Psoas muscle (tissue), 8 donors: ENCODE data around the gene ADAMTS8. TPM values are rescaled to one million over a fixed set of nuclear protein-coding genes. Genes with fewer than 3 reads are reported as not detected.

Experiments
- ATAC-seq, 4 donors: fragments of 200-7000 bp; cut with Tn5 transposase; one replicate each; pipeline ENCODE4 v1.9.1; 2020; ENCODE audit warnings: moderate library complexity in 3 of 4, mild to moderate bottlenecking in 2 of 4
- DNase-seq, 2 donors: peaks; one replicate each; pipeline ENCODE4 v3.0.0-alpha.2; 2020
- H3K27ac ChIP-seq: fragments of 200-600 bp; one replicate; pipeline ENCODE4 v1.8.0; 2022
- H3K27me3 ChIP-seq, 3 donors: fragments of 200-600 bp in 1 of 3; one replicate each; pipeline versions ENCODE4 v1.6.1 to v1.8.0; 2013 to 2022; ENCODE audit warnings: low read length in 2 of 3, mild to moderate bottlenecking in 2 of 3, moderate library complexity in 1 of 3; ENCODE audit not compliant: insufficient read depth in 3 of 3
- H3K36me3 ChIP-seq, 2 donors: fragments of 200-600 bp in 1 of 2; one replicate each; pipeline versions ENCODE4 v1.6.1 to v1.8.0; 2013 to 2022; ENCODE audit warnings: low read depth in 1 of 2, mild to moderate bottlenecking in 1 of 2, moderate library complexity in 1 of 2; ENCODE audit not compliant: insufficient read depth in 1 of 2
- H3K4me1 ChIP-seq: fragments of 200-600 bp; one replicate; pipeline ENCODE4 v1.8.0; 2022
- H3K4me3 ChIP-seq: fragments of 200-600 bp; one replicate; pipeline ENCODE4 v1.8.0; 2022; ENCODE audit warnings: mild to moderate bottlenecking
- H3K9me3 ChIP-seq: fragments of 200-600 bp; one replicate; pipeline ENCODE4 v1.8.0; 2022
- CTCF ChIP-seq: fragments of 200-600 bp; IDR thresholded peaks from one replicate; pipeline ENCODE4 v1.8.0; 2022; ENCODE audit warnings: antibody characterized with exemption
- WGBS, 3 donors: extraction: QIAGEN DNeasy Blood & Tissue Kit; methylation state at CpG; one replicate each; pipeline versions ENCODE4 v1.1.6 to v1.1.7; 2013; 5-methylcytosine and 5-hydroxymethylcytosine counted together
- intact Hi-C, 2 donors: fragments of 100-400 bp; cut with DNase I; formaldehyde crosslinking; loops; one replicate each; pipeline versions ENCODE4 v1.11.0 to v1.14.2; 2022
- polyA plus RNA-seq, 3 donors: library from polyadenylated mRNA; stranded (reverse); fragments of 200-250 nt; gene quantifications; one replicate each; pipeline ENCODE4 v1.2.3, GENCODE V29; 2013
- total RNA-seq, 4 donors: library from RNA; stranded (reverse); fragmentation: NEBNext Ultra II Directional in 2 of 4; extraction: Animal tissue kit (Norgen Biotek cat#: 25700) in 2 of 4; gene quantifications; one replicate each; pipeline versions ENCODE4 v1.2.1 to v1.2.4, GENCODE V29; 2021 to 2023
- donor health status: healthy with polysubstance abuse.
- donor health status: DM: no; HTN: no; CAD: no; lungs with moderate emphysema.
- donor health status: Bipolar disorder and iron deficiency.
- donor health status: healthy.
- donor health status: DM: yes; HTN: yes; CAD: no.
- donor health status: DM: no; HTN: no; CAD: no.
- donor health status: DM: no; HTN: no; CAD: no.
- donor health status: DM: yes; HTN: yes; CAD: no.

Gene ADAMTS8
- total and polyA plus RNA-seq, 7 donors = 0.12 to 1.2 (median 0.32) TPM; not detected in 1

DNA sequence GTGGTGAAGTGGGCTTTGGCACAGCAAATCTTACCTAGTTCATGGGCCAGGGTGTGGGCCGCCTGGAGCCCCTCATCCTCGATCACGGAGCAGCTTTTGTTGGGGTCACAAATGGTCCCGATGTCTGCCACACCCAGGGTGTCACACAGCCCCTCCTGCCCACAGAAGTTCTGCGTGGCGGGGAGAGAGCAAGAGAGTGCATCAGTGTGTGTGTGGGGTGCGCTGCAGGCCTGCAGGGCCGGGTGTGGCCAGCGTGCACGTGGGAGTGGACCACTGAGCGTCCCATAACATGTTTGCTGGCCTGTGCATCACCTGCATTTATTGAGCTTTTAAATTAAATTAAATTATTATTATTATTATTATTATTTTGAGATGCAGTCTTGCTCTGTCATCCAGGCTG lies 11.5 kb downstream of the ADAMTS8 start:
- DNase-seq = peak in 1 of 2 donors; percentile 52
- Histone ChIP-seq H3K9me3 (no peaks in the 10 kb centered on the region), H3K27ac (no peak overlapping the region), H3K4me3 (no peak overlapping the region), H3K4me1 (peaks cover 14% of the 10 kb centered on the region), H3K36me3 (no peaks in the 10 kb centered on the region), H3K27me3 (peaks cover 0 to 4% (median 0%) of the 10 kb centered on the region in 3 donors)
- intact Hi-C loops = no loop called here
- WGBS, 3 donors = 97 to 98% (median 97%) methylated on average over 11 of the region's 11 CpGs
- TF ChIP-seq CTCF = no peak
- no peak for ATAC-seq

DNA sequence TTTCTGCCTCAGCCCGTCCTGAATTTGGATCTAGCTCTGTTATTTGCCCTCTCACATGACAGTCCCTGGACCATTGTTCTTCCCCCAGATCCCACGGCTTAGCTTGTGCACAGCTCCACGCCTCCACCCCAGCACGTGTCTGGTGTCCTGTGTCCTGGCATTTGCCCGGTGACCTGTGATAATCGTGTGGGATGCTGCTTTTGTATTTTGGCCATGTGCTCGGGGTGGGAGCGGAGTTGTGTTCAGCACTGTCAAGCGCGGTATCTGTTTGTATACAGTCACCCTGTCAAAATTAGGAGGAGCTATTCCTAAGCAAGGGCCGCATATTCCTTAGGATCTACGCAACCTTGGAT lies 11.9 kb downstream of the ADAMTS8 start:
- ATAC-seq = no peak
- 69 to 75% (median 74%) methylated on average over 12 of the region's 12 CpGs for WGBS, 3 donors
- intact Hi-C loops = no loop called here
- Histone ChIP-seq H3K27ac (no peak overlapping the region), H3K27me3 (peaks cover 0 to 4% (median 0%) of the 10 kb centered on the region in 3 donors), H3K4me1 (peaks cover 14% of the 10 kb centered on the region), H3K9me3 (no peaks in the 10 kb centered on the region), H3K36me3 (no peaks in the 10 kb centered on the region), H3K4me3 (no peak overlapping the region)
- TF ChIP-seq CTCF = no peak
- DNase-seq = peak in 1 of 2 donors; percentile 19

GRCh38 chr11:130415731-130416529 lies 12.5 kb downstream of the ADAMTS8 start:
- intact Hi-C loops = no loop called here
- DNase-seq (peak in 1 of 2 donors; percentile 28), ATAC-seq (no peak)
- peaks cover 0 to 4% (median 0%) of the 10 kb centered on the region in 3 donors for H3K27me3 ChIP-seq
- no peaks in the 10 kb centered on the region for H3K36me3 ChIP-seq
- H3K27ac ChIP-seq = no peak overlapping the region
- no peak overlapping the region for H3K4me3 ChIP-seq
- TF ChIP-seq CTCF = no peak
- WGBS, 3 donors = 64 to 77% (median 71%) methylated on average over 32 to 37 of the region's 37 CpGs
- peaks cover 14% of the 10 kb centered on the region for H3K4me1 ChIP-seq
- H3K9me3 ChIP-seq = no peaks in the 10 kb centered on the region

- Histone ChIP-seq H3K36me3 (no peaks in the 10 kb centered on the region), H3K9me3 (no peaks in the 10 kb centered on the region), H3K27me3 (peaks cover 0 to 4% (median 3%) of the 10 kb centered on the region in 3 donors), H3K4me1 (peaks cover 14% of the 10 kb centered on the region), H3K27ac (no peak overlapping the region), H3K4me3 (no peak overlapping the region)
- ATAC-seq (no peak), DNase-seq (peak in 1 of 2 donors; percentile 27)
- WGBS, 3 donors = 63 to 76% (median 68%) methylated on average over 24 of the region's 24 CpGs
- no peak for TF ChIP-seq CTCF
- intact Hi-C loops = no loop called here
Observed at GRCh38 chr11:130414107-130415080, 14.0 kb downstream of the ADAMTS8 start.
